Fibroblast of skin of scalp (primary cell): ENCODE measurements around the gene CCL17. TPM values are rescaled to one million over a fixed set of nuclear protein-coding genes. Genes with fewer than 3 reads are reported as not detected.
"Not testable (repeated sequence)": the region's sequence is repeated elsewhere in the genome, so short reads cannot be mapped to it uniquely, and the experiment has no call there.

Source experiments
- DNase-seq: peaks from one replicate; pipeline ENCODE4 v3.0.0-alpha.2; 2013
- polyA plus RNA-seq, 2 experiments: library from polyadenylated mRNA; unstranded; fragments of 120-200 nt; gene quantifications; one replicate each; pipeline ENCODE4 v1.2.1, GENCODE V29; 2013; ENCODE audit not compliant: insufficient read length in 2 of 2

The CCL17 gene
- polyA plus RNA-seq (2013, experiment 1 of 2; ENCODE audit: insufficient read length) = not detected
- not detected for polyA plus RNA-seq (2013, experiment 2 of 2; ENCODE audit: insufficient read length)

DNA sequence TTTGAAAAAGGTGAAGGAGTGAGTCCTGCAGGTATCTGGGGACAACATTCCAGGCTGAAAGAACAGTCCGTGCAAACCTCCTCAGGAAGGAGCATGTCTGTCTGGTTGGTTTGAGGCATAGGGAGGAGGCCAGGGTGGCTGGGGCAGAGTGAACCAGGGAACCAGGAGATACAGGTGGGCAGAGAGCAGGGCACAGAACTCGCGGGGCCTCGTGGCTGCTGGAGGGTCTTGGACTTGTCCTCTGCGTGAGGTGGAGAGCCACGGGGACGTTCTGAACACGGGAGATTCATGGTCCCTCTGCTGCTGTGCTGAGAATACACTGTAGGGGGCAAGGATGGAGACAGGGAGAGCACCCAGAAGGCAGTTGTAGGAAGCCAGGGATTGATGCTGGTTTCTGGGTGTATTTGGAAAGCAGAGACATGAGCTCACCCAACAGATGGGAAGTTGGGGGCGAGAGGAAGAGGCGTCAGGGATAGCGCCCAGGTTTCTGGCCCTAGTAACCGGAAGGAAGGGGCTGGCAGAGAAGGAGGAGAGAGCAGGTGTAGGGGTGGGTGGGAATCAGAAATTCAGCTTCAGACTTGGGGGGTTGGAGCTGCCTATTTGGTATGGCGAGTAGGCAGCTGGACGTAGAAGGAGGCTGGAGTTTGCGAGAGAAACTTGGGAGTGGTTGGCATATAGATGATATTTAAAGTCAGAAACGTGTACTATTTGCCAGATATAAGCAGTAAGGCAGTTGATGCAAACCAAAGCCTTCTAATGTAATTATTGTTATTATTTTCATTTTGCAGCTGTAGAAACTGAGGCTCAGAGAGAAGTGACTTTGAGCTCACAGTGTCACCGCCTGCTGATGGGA is at the start of gene CCL17:
Gene CCL17, plus strand, starts transcription at position 803 of the 853 bp plus-strand sequence. CDS start 9,166 bp downstream, outside the sequence.
- no peak for DNase-seq

- DNase-seq = no peak
Measured at GRCh38 chr16:57355898-57356414, 48.6 kb upstream of the CCL17 start.

DNA sequence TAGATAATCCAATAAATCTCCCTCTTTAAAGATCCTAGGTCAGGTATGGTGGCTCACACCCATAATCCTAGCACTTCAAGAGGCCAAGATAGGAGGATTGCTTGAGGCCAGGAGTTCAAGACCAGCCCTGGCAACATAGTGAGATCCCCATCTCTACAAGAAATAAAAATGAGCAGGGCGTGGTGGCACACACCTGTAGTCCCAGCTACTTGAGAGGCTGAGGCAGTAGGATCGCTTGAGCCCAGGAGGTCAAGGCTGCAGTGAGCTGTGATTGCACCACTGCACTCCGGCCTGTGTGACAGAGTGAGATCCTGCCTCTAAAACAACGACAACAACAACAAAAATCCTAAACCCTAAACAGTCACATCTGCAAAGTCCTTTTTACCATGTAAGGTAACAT is 48.0 kb upstream of the CCL17 start:
- no peak for DNase-seq

DNA sequence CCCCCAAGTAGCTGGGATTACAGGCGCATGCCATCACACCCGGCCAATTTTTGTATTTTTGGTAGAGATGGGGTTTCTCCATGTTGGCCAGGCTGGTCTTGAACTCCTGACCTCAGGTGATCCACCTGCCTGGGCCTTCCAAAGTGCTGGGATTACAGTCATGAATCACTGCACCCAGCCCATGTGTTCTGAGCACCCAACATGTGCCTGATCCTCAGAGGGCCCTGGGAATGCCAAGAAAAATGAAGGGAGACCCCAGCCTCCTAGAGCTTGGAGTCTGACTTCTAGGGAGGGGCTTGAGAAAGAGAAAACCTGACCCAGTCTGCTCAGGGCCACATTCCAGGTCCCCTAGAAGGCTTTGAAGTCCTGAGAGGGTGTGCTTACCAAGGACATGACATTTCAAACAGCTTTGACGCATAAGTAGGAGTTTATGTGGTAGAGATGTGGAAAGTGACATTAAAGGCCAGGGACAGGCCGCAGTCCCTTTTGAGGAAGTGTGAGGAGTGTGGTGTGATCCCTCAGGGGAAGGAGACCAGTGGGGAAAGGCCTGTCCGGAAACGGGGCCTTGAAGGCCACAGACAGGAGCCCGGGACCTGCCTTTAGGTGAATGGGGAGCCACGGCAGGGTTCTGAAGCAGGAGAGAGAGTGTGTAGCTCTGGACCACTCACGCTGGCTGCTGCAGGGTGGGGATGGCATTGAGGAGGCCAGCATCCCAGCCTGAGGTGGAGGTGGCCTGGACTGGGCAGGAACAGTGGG is 47.1 kb upstream of the CCL17 start:
- no peak for DNase-seq

GRCh38 chr16:57358086-57358420 is 46.5 kb upstream of the CCL17 start:
- DNase-seq = no peak

DNA sequence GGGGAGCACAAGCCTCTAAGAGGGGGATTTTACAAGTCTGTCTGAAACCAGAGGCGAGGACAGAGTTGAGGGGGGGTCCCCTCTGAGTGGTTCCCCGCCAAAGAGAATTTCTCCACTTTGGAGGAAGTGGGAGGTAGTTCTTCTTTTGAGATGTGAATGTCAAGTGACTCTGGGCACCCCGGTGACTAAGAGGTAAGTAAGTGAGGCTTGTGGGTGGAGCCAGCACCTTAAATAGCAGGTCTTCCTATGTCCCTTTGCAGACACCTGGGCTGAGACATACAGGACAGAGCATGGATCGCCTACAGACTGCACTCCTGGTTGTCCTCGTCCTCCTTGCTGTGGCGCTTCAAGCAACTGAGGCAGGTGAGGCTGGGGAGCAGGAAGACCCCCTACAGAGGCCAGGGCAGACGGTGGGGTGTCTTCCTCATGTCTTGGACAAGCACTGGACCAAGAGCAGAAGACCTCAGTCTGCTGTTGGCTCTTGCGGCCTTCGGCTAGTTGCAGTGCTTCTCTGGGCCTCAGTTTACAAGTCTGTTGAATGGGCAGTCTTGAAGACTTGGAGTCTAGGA is 46.0 kb upstream of the CCL17 start, which contains the start of gene CCL22:
Gene CCL22, plus strand, starts transcription at position 257 of the 569 bp plus-strand sequence. Its CDS starts 34 bp downstream, at position 291.
- DNase-seq = no peak

DNA sequence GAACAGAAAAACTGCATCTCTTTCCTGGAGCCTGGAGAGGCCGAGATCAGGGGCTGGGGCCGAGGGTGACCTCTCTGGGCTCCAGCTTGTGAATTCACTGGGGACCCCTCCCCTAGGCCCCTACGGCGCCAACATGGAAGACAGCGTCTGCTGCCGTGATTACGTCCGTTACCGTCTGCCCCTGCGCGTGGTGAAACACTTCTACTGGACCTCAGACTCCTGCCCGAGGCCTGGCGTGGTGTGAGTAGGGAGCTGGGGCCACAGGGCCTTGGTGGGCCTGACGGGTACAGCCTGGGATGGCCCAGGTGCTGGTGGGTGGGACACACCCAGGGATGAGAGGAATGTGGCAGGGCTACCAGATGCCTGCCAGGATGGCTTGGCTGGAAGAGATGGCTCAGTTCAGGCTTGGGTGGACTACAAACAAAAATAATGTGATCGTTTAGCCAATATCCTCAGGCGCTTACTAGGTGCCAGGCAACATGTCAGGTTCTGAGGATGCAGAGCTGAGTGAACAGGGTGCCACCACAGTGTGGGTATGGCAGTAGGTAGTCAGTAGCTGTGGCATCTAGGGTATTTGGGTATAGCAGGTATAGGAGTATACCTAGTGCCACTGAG is 44.1 kb upstream of the CCL17 start:
- no peak for DNase-seq

GRCh38 chr16:57361404-57361803 is 43.2 kb upstream of the CCL17 start:
- no peak for DNase-seq

DNA sequence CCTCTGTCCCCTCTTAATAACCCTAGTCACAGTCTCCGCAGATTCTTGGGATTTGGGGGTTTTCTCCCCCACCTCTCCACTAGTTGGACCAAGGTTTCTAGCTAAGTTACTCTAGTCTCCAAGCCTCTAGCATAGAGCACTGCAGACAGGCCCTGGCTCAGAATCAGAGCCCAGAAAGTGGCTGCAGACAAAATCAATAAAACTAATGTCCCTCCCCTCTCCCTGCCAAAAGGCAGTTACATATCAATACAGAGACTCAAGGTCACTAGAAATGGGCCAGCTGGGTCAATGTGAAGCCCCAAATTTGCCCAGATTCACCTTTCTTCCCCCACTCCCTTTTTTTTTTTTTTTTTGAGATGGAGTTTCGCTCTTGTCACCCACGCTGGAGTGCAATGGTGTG is 40.4 kb upstream of the CCL17 start:
- DNase-seq = no peak

GRCh38 chr16:57366544-57367040 is 38.0 kb upstream of the CCL17 start:
- DNase-seq = no peak

- DNase-seq = no peak
Measured at GRCh38 chr16:57367116-57367752, 37.3 kb upstream of the CCL17 start.

DNA sequence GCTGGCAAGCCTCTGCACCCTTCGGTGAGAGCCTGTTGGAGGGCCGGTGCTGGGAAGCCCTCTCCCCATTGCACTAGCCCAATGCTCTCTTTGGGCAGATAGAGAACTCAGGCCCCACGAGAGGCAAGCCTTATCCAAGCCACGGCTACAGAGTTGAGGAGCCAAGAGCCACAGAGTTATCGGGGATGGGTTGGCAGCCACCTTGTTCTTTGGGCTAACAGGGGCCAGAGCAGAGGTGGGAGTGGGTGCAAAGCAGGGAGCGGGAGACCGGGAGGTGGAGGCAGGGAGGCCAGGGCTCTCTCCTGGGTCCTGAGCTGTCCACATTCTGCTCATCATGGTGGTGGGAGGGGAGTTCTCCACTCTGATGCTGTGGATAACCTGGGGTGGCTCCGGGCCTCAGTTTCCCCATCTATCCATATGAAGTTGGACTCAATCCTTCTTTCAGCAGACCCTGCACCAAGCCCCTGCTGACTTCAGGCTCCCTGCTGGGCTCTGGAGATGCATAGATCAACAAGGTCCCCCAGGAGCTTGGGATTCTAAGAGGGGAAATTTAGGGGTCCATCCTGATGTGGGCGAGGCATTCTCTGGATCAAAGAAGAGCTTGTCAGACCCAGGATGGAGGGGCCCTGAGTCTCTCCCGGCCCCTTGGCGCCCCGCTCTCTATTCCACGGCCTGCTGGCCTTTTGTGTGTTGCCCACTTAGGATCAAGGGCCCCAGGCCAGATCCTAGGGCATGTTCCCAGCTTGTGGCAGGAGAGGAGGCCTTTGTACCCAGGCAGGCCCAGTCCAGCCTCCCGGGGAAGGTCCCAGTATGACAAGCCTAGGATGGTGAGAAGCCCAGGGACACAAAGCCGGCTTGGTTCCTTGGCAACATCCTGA is 32.8 kb upstream of the CCL17 start:
- no peak for DNase-seq

DNA sequence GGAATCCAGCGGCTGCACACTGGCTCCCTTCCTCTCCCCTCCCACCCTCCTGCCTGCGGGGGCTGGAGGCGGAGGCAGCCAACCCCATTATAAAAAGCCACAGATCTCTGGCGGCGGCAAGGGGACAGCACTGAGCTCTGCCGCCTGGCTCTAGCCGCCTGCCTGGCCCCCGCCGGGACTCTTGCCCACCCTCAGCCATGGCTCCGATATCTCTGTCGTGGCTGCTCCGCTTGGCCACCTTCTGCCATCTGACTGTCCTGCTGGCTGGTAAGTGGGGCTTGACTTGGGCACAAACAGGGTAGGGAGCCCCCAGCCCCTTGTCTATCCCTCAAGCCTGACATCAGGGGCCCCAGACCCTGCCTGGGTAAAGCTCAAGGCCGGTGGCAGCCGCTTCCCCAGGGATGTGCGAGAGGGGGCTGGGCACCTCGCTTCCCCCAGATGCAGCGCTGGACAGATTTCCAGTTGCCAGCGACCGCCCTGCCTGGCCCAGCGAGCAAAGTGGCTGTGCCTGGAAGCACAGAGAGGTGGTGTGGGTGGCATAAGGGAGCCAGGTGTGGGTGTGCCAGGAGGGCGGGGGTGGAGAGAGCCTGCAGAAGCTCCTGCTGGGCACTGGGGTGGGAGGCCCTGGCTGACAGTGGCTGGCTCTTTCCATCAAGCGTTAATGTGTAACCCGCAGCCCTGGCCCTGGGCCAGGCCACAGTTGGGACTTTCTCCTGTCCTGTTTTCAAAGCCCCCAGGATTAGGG is 32.0 kb upstream of the CCL17 start, which contains the start of gene CX3CL1:
Gene CX3CL1, plus strand, starts transcription at position 119 of the 745 bp plus-strand sequence. Its CDS starts 79 bp downstream, at position 198.
- DNase-seq = peak; percentile 66

DNA sequence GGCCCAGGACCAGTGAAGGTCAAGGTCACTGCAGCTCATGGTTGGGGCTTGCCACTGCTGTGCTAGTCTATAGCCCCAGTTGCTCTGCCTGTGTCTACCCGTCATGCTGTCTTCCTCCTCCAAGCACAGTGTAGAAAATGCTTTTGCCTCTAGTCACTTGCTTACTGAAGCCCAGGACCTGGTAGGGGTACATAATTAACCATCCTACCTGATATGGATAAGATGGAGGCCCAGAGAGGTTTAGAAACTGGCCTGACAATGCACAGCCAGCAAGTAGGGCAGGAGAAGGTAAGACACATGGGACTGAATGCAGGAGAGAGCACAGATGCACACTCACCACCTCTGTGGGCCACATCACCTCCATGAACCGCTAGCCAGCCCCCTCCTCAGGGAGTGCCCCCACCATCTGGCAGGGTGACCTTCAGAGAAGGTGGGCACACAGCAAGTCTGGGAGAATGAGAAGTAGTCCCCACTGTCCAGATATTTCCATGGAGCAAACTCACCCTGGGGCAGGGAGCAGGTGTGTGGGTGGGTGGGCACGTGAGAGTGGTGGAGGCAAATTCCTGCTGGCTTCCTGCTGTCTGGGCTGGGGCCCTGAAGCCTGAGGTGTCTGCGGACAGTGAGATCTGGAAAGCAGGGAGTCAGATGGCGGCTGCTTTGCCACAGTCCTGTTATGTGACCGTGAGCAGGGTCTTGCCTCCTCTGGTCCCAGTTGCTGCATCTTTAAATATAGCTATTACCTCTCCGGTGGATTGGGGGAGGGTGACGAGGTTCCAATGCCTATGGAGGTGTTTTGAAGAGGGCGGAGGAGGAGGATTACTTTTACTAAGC is 31.2 kb upstream of the CCL17 start:
- DNase-seq = no peak

GRCh38 chr16:57374067-57374534 is 30.5 kb upstream of the CCL17 start:
- no peak for DNase-seq

GRCh38 chr16:57374925-57375465 is 29.6 kb upstream of the CCL17 start:
- not testable (repeated sequence) for DNase-seq

GRCh38 chr16:57376313-57376818 is 28.2 kb upstream of the CCL17 start:
- DNase-seq = no peak
